Stimulated activated CD4-positive, alpha-beta T cell treated with anti-CD3 and anti-CD28 coated beads, Interleukin-1b, Interleukin-23, amount 100 ng/mL, for 24 hours (primary cell): Measurements from ENCODE around the gene NPM3.

ENCODE experiments used
- DNase-seq, 4 experiments: peaks; one replicate each; pipeline ENCODE4 v3.0.0-alpha.2; 2020; ENCODE audit warnings: low read depth in 4 of 4, low spot score in 1 of 4

The NPM3 gene, protein sequence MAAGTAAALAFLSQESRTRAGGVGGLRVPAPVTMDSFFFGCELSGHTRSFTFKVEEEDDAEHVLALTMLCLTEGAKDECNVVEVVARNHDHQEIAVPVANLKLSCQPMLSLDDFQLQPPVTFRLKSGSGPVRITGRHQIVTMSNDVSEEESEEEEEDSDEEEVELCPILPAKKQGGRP

DNA sequence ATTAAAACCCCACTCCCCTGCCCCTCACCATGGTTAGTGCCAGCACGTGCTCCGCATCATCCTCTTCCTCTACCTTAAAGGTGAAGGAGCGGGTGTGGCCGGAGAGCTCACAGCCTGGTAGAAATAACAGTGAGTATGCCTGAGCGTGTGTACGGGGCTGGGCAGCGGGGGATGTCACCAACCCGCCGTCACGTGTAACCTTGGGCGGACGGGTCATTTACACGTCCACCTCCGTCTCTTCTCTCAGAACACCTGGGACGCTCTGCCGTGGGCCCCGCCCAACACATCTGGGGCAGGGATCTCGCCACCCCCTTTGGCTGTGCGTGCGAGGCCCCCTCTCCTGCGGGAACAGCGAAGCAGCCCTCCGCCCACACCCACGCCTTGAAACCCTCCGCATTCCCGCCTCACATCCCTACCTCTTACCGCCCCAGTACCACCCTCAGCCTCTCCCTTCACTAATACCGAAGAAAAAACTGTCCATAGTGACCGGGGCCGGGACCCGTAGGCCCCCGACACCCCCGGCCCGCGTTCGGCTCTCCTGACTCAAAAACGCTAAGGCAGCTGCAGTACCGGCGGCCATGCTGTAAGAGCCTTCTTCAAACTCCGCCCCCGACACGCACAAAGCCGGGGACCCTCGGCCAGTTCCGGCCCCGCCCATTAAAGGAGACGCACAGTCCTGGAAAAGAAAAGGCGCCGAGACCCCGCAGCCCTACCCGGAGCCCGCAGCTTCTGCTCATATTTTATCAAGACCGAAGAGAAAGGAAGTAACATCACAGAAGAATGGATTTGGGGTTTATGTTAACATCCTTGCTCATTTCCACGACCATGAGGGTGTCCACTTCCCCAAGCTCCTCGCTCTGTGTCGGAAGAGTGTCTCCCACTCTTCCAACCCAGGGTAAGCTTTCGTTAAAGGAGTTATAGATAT lies at the start of gene NPM3:
Gene NPM3, minus strand, starts transcription at position 636 of the 925 bp plus-strand sequence. Its CDS starts 56 bp downstream, at position 580.
- DNase-seq, result peak; percentile 79 to 86 (median 83)

GRCh38 chr10:101832325-101832771 lies 49.1 kb upstream of the NPM3 start:
- no peak for DNase-seq

DNA sequence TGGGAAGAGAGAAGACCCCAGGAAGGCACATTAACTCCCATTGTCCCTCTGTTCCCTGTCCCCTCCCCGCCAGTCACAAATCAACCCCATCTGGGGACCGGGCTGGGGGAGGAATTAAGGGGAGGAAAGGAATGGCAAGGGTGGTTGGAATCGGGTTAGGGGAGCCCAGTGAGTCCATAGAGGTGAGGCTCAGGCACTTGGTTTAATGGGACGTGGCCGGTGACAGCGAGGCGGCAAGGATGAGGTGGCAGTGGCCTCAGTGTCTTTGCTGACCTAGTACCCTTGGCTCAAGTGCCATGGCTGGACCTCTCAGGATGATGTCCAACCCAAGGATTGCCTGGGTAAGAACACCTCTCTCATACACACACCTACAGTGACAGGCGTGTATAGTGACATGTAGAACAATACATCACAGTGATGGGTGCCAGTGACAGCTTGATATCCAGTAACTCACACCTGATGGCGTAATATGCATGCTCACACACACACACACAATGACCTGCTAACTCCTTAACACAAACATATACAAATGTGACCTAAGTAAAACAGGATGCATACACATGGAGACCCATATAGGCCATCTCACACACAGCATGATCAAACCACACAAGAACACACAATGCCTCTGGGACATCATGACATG lies 48.0 kb upstream of the NPM3 start:
- DNase-seq, result no peak

DNA sequence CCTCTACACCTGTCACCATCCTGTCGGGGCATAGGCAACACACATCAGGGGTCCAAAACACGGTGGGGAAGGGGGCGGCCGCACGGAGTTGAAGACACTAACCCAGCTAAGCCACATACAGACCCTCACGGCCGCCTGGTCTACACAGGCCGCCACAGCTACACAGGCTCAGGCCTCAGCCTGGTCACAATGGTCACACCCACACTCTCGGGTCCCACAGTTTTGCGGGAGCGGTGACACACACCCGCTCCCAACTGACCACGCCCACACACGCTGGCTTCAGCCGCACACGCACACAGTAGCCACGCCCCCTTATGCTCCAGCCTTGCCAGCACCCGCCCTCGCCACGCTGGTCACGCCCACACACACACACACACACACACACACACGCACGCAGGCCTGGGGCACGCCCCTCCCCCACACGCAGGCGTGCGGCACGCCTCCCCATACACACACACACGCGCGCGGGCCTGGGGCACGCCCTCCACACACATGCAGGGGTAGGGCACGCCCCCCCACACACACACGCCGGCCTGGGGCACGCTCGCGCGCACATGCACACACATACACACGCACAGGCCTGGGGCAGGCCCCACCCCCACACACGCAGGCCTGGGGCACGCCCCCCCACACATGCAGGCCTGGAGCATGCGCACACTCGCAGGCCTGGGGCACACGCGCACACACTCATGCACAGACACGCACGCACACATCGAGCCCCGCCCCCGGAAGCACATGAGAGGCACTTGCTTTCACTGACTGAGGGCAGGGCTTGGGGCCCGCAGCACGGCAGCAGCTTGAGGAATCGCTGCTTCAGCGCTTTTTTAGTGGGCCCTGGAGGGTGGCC lies 47.3 kb upstream of the NPM3 start:
- peak; percentile 80 to 87 (median 84) for DNase-seq

DNA sequence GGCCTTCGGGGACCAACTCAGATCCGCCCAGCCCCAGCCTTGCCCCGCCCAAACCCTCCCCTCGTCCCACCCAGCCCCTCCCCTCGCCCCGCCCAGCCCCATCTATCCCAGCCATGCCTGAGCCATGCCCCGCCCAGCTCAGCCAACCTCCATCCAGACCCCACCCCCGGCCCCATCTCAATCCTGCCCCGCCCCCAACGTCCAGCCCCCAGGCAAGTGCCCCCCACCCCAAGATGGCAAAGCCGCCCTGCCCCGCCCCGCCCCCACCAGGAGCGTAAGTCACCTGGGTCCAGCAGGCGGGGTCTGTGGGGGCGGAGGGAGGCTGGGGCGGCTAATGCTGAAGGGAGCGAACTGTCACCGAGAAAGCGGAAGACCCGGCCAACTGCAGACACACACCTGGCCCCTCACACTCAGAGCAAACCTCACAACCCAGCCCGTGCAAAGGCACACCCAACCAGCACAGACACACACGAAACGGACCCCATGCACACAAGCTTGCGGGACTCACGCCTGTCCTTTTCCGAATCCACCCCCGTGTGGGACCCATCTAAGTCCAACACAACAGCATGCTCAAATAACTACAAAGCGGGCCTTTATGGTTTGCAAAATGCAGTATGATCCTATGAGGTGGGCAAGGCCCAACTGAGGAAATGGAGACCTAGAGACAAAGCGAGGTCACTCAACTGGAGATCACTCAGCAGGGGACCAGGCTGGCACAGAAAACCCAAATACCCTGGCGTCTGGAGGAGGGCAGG lies 46.5 kb upstream of the NPM3 start:
- DNase-seq, result peak in 1 of 4 experiments; percentile 48

DNA sequence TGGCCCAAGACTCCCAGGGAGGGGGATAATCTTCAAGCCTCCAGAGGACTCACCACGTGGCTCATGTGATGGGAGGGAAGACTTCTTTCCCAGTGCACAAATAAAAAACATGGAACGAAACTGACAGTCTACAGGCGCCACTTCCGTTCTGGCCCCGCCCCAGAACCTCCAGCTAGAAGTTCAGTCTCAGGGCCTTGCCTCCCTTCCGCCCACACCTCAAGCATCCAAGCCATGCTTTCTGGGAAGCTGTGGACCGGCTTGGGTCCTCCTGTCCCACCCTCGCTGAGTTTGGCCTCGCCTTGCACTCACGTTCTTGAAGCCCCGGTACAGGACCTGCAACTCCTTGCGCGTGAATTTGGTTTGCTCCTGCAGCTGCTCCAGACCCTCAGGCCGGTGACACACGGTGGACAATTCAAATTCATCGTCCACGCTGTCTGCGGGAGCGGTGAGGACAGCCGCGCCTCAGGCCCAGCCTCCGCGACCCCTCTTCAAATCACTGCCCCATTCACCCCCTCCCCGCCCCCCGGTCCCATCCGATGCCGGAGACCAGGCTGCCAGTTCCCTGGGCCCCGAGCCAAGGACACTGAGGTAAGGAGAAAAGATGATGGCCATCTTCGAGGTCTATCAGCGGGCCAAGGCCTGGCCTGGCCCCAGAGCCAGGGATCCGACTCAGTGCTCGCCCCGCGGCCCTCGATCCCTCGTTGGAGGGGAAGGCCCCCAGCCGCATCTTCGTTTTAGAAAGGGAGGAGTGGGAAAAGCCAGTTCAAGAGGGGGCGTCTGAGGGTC lies 45.7 kb upstream of the NPM3 start:
- no peak for DNase-seq

DNA sequence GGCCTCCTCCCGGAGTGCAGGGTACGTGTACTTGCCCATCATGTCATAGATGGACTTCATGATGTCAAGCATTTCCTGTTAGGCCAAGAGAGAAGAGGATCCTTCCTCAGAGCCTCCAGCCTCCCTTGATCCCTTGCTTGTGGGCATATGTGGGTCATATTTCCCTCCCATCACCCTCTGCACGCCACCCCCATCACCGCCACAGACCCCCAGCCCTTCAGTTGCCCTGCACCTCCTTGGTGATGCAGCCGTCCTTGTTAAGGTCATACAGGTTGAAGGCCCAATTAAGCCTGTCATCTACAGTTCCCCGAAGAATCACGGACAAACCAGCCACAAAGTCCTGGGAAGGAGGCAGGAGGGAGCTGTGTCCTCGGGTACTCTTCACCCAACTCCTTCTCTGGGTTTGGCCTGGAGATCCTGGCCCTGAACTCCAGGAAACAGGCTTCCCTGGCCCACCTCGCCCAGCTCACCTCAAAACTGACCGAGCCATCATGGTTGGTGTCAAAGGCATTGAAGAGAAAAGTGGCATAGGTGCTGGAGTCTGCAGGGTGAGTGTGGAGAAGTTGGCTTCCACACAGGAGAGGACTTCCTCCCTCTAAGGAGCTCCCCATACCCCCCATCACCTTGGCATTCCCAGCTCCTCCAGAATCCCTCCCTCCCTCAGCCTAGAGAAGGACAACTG lies 44.8 kb upstream of the NPM3 start:
- no peak for DNase-seq

GRCh38 chr10:101826852-101827434 lies 43.7 kb upstream of the NPM3 start:
- DNase-seq, result no peak

GRCh38 chr10:101824736-101825135 lies 41.5 kb upstream of the NPM3 start:
- no peak for DNase-seq

- no peak for DNase-seq
Measured at GRCh38 chr10:101818872-101819633, 35.8 kb upstream of the NPM3 start.

GRCh38 chr10:101818119-101818871 lies 35.0 kb upstream of the NPM3 start, which contains the start of gene OGA:
Gene OGA (minus strand): TSS chr10:101818444. CDS start chr10:101818022, 422 bp downstream.
- DNase-seq, result peak; percentile 89 to 95 (median 94)

GRCh38 chr10:101817337-101818118 lies 34.3 kb upstream of the NPM3 start:
- peak in 1 of 4 experiments; percentile 32 for DNase-seq

DNA sequence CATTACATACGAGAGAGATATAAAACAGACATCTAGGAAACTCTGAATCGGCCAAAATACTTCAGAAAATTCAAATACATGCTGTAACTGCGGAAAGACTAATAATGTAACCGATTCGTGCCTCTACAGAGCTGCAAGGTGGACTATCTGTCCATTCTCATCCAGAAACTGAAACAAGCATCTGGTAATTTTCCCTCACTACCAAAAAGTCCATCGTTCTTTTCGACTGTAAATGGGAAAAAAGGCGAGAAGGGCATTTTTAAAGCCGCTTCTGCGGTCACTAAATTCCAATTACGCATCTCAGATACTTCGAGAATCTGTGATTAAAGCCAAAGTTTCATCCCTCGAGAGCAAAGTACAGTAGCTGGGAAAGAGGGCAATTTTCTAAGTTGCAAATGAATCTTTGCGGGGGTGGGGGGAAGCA lies 33.7 kb upstream of the NPM3 start:
- DNase-seq, result no peak

DNA sequence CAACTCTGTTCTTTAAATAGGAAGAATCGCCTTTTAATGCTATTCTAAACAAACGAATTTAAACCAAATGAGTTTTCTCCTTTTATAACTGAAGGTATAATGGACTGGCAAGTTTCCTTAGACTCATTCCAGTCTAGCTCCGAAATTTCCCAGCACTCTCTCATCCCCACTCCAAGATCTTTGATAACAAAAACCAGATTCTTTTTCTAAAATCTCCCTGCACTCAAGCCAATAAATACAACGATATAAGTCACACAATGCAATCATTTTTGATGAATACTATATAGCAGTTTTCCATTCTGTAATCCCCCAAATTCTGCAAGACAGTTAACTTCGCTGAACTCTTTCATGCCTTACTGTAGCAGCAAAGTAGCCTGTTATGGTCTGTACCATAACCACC lies 33.1 kb upstream of the NPM3 start:
- DNase-seq, result no peak

GRCh38 chr10:101814466-101815071 lies 31.3 kb upstream of the NPM3 start:
- no peak for DNase-seq

DNA sequence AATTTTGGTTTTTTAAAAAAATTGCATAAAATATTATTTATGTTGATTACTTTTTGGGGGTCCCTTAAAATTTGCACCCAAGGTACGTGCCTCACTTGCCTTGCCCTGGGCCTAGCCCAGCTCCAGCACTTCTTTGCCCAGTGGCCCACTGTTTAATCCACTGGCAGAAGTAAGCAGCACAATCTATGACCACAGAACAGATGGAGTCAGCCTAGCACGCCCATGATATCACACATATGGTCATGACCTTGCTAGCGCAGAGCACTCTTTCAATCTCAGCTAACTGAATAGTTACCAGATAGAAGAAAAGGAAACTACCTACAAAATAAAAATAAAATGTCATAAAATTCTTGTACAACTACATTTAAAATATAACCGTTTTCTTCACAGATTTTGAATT lies 29.4 kb upstream of the NPM3 start:
- DNase-seq, result no peak
